NT2/D1 (cell line): ENCODE results near the gene RNLS.

Source experiments
- DNase-seq: peaks from one replicate; pipeline ENCODE4 v3.0.0-alpha.2; 2011; ENCODE audit warnings: low read depth, low spot score
- H3K27me3 ChIP-seq: 2 replicates; pipeline ENCODE4 v1.6.0; 2011; ENCODE audit warnings: mild to moderate bottlenecking; ENCODE audit not compliant: insufficient read length, insufficient read depth
- H3K36me3 ChIP-seq: 2 replicates; pipeline ENCODE4 v1.6.1; 2011; ENCODE audit warnings: mild to moderate bottlenecking, low read length, mixed read lengths; ENCODE audit not compliant: insufficient read depth, insufficient read length
- H3K4me1 ChIP-seq: 2 replicates; pipeline ENCODE4 v1.5.1; 2011; ENCODE audit not compliant: insufficient read depth, insufficient read length
- H3K4me3 ChIP-seq: 2 replicates; pipeline ENCODE4 v1.5.1; 2011; ENCODE audit warnings: low read depth; ENCODE audit not compliant: insufficient read length
- H3K9ac ChIP-seq: 2 replicates; pipeline ENCODE4 v1.6.0; 2011; ENCODE audit warnings: low read depth; ENCODE audit not compliant: insufficient read length
- H3K9me3 ChIP-seq: 2 replicates; pipeline ENCODE4 v1.5.1; 2011; ENCODE audit warnings: mild to moderate bottlenecking, low read length; ENCODE audit not compliant: insufficient read depth
- SUZ12 ChIP-seq: IDR thresholded peaks from 2 replicates; pipeline ENCODE4 v1.6.1; 2011; ENCODE audit not compliant: insufficient read length, insufficient read depth; ENCODE audit errors: extremely low read depth
- YY1 ChIP-seq: IDR thresholded peaks from 2 replicates; pipeline ENCODE4 v1.6.1; 2011; ENCODE audit not compliant: insufficient read length, insufficient read depth
- ZNF274 ChIP-seq: IDR thresholded peaks from 2 replicates; pipeline ENCODE4 v1.6.1; 2011; ENCODE audit warnings: mild to moderate bottlenecking, low read depth, low read length

RNLS gene

DNA sequence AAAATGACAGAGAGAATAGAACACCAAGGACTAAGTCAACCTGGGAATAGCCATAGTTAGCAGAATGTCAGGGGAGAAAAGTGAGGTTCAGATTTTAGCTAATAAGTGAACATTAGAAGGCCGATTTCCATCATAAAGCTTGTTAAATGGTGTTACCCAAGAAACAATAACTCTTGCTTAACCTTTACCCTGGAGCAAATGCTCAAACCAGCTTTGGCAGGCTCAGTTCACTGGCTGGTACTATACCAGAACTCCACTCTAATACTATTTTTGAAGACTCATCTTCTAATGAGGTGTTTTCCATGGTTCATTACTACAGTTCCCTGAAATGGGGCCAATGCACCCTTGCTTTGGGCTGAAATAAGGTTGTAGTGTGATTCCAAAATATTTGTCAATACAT lies 61.3 kb downstream of the RNLS start:
- Histone ChIP-seq H3K27me3 (no peaks in the 10 kb centered on the region), H3K9me3 (no peaks in the 10 kb centered on the region), H3K9ac (no peak overlapping the region), H3K36me3 (no peaks in the 10 kb centered on the region), H3K4me1 (no peaks in the 10 kb centered on the region), H3K4me3 (no peak overlapping the region)
- no peak for TF ChIP-seq ZNF274
- no peak for TF ChIP-seq YY1
- no peak for DNase-seq

GRCh38 chr10:88515235-88515634 lies 67.9 kb downstream of the RNLS start:
- Histone ChIP-seq H3K9ac (no peak overlapping the region), H3K9me3 (no peaks in the 10 kb centered on the region), H3K27me3 (no peaks in the 10 kb centered on the region), H3K36me3 (no peaks in the 10 kb centered on the region), H3K4me1 (no peaks in the 10 kb centered on the region), H3K4me3 (no peak overlapping the region)
- no peak for DNase-seq
- TF ChIP-seq YY1 (no peak), SUZ12 (no peak), ZNF274 (no peak)

DNA sequence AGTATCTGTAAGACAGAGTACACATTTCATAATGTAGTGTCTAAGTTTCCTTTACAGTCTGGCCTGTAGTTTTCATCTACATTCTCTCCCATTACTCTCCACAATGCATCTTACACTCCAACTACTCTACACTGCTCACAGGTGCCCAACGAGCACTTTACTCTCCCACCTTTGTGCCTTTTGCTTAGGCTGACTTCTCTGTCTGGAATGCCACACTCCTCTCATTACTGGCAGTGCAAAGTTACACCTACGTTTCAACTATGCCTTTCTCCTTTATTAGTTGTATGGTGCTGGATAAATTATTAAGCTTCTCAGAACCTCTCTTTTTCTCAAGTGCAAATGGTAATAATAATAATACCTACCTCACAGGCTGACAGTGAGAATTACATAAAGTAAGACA lies 70.5 kb downstream of the RNLS start:
- Histone ChIP-seq H3K27me3 (no peaks in the 10 kb centered on the region), H3K4me3 (no peak overlapping the region), H3K36me3 (no peaks in the 10 kb centered on the region), H3K4me1 (no peaks in the 10 kb centered on the region), H3K9me3 (no peaks in the 10 kb centered on the region), H3K9ac (no peak overlapping the region)
- no peak for DNase-seq
- TF ChIP-seq SUZ12 (no peak), YY1 (no peak), ZNF274 (no peak)

DNA sequence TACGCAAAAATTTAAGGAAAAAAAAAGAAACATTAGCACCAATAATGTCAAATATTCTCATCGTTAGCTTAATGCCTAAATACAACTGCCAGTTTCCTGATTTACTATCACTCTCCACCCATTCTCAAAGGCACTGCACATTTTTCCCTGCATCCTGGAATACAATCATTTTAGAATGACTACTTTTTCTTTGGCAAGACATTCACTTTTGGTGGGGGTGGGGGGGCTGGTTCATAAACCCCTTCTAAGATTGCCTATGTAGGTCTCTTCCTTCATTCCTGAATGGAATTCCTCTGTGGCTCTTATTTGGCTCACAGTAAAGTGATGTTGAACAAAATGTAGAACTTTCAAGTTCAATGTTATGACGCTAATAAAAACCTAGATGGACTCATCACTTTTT lies 74.3 kb downstream of the RNLS start:
- Histone ChIP-seq H3K9ac (no peak overlapping the region), H3K4me3 (no peak overlapping the region), H3K9me3 (no peaks in the 10 kb centered on the region), H3K4me1 (no peaks in the 10 kb centered on the region), H3K36me3 (no peaks in the 10 kb centered on the region), H3K27me3 (no peaks in the 10 kb centered on the region)
- no peak for TF ChIP-seq ZNF274
- TF ChIP-seq SUZ12: no peak
- TF ChIP-seq YY1: no peak
- DNase-seq: no peak

- DNase-seq: no peak
- no peak for TF ChIP-seq ZNF274
- no peak for TF ChIP-seq SUZ12
- no peak for TF ChIP-seq YY1
- no peaks in the 10 kb centered on the region for H3K27me3 ChIP-seq
- no peaks in the 10 kb centered on the region for H3K36me3 ChIP-seq
- H3K9ac ChIP-seq: no peak overlapping the region
- no peaks in the 10 kb centered on the region for H3K4me1 ChIP-seq
- H3K4me3 ChIP-seq: no peak overlapping the region
- H3K9me3 ChIP-seq: no peaks in the 10 kb centered on the region
Measured at GRCh38 chr10:88507826-88508453, 75.2 kb downstream of the RNLS start.

GRCh38 chr10:88507404-88507803 lies 75.7 kb downstream of the RNLS start:
- Histone ChIP-seq H3K36me3 (no peaks in the 10 kb centered on the region), H3K27me3 (no peaks in the 10 kb centered on the region), H3K9ac (no peak overlapping the region), H3K9me3 (no peaks in the 10 kb centered on the region), H3K4me1 (no peaks in the 10 kb centered on the region), H3K4me3 (no peak overlapping the region)
- no peak for DNase-seq
- TF ChIP-seq ZNF274: no peak
- TF ChIP-seq SUZ12: no peak
- TF ChIP-seq YY1: no peak

GRCh38 chr10:88505680-88506215 lies 77.4 kb downstream of the RNLS start:
- no peaks in the 10 kb centered on the region for H3K9me3 ChIP-seq
- no peaks in the 10 kb centered on the region for H3K36me3 ChIP-seq
- H3K27me3 ChIP-seq: no peaks in the 10 kb centered on the region
- no peak overlapping the region for H3K9ac ChIP-seq
- TF ChIP-seq ZNF274: no peak
- no peak for TF ChIP-seq YY1
- TF ChIP-seq SUZ12: no peak
- DNase-seq: peak; percentile 8
- H3K4me3 ChIP-seq: no peak overlapping the region
- no peaks in the 10 kb centered on the region for H3K4me1 ChIP-seq

DNA sequence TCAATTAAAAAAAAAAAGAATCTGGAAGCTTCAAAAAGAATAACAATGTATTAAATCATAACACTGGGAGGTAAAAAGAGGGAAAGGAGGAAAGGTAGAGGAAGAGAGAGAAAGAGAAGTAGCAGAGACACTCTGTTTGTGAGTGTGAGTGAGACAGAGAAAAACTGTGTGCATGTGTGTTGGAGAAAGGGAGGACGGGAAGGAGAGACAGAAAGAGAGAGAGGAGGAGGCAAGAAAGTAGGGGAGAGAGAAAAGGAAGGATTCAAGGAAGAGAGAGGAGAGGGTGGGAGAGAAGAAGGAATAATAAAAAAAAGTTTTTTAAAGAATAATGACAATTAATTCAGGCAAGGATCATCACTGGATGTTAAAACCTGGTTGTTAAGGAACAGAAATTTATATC lies 77.9 kb downstream of the RNLS start:
- TF ChIP-seq YY1 (no peak), SUZ12 (no peak)
- Histone ChIP-seq H3K4me3 (no peak overlapping the region), H3K9me3 (no peaks in the 10 kb centered on the region)

More for the DNA sequence above, 77.9 kb downstream of the RNLS start:
- Histone ChIP-seq H3K36me3 (no peaks in the 10 kb centered on the region), H3K9ac (no peak overlapping the region), H3K27me3 (no peaks in the 10 kb centered on the region), H3K4me1 (no peaks in the 10 kb centered on the region)
- no peak for DNase-seq
